K562 (cell line): Measurements from ENCODE around the gene MAML1. TPM values are rescaled to one million over a fixed set of nuclear protein-coding genes. Genes with fewer than 3 reads are reported as not detected.

Experiments
- ARID3A ChIP-seq: IDR thresholded peaks from 2 replicates; pipeline ENCODE4 v1.6.1; 2012; ENCODE audit warnings: low read depth, low read length, improper control_type of control experiment, borderline replicate concordance
- CEBPG ChIP-seq, 3 experiments: fragments of 200-800 bp in 1 of 3; sonication (Bioruptor generic) in 1 of 3; sonication (generic) in 1 of 3; formaldehyde crosslinking in 1 of 3; IDR thresholded peaks in 2 of 3; conservative IDR thresholded peaks in 1 of 3; 2 replicates each; pipeline versions ENCODE4 v1.6.1 to v1.8.0; 2016 to 2022; ENCODE audit warnings: missing compliant biosample characterization in 2 of 3, missing genetic modification characterization in 2 of 3, mild to moderate bottlenecking in 1 of 3, missing genetic modification reagents in 1 of 3
- DPF2 ChIP-seq: fragments of 450-650 bp; IDR thresholded peaks from 2 replicates; pipeline ENCODE4 v1.6.1; 2016
- E2F3 ChIP-seq: fragments of 250-450 bp; sonication (Bioruptor Pico); IDR thresholded peaks from 2 replicates; pipeline ENCODE4 v1.4.0; 2020; ENCODE audit warnings: mild to moderate bottlenecking
- EGR1 ChIP-seq: fragments of 450-650 bp; conservative IDR thresholded peaks from 2 replicates; pipeline ENCODE4 v1.6.1; 2017; ENCODE audit warnings: mild to moderate bottlenecking
- FOSL1 ChIP-seq: fragments of 200-800 bp; sonication (Bioruptor generic); conservative IDR thresholded peaks from 2 replicates; pipeline ENCODE4 v1.6.1; 2016; ENCODE audit warnings: missing genetic modification characterization, missing compliant biosample characterization
- HCFC1 ChIP-seq: IDR thresholded peaks from 2 replicates; pipeline ENCODE4 v1.6.1; 2012; ENCODE audit warnings: low read depth, low read length, improper control_type of control experiment
- HMG20B ChIP-seq: fragments of 250-450 bp; sonication (Bioruptor Pico); IDR thresholded peaks from 2 replicates; pipeline ENCODE4 v1.5.0; 2021; ENCODE audit warnings: mild to moderate bottlenecking
- IRF2 ChIP-seq: sonication (generic); formaldehyde crosslinking; IDR thresholded peaks from 2 replicates; pipeline ENCODE4 v1.8.1; 2022; ENCODE audit warnings: mild to moderate bottlenecking, missing genetic modification reagents
- NR2C1 ChIP-seq, 2 experiments: fragments of 450-650 bp; IDR thresholded peaks; 2 replicates each; pipeline ENCODE4 v1.6.1; 2017; ENCODE audit warnings: mild to moderate bottlenecking in 2 of 2, antibody characterized with exemption in 1 of 2, inconsistent platforms in 1 of 2, missing compliant biosample characterization in 1 of 2, missing genetic modification characterization in 1 of 2
- PML ChIP-seq: IDR thresholded peaks from 2 replicates; pipeline ENCODE4 v1.6.1; 2012; ENCODE audit warnings: low read length, inconsistent platforms
- POLR2AphosphoS2 ChIP-seq: IDR thresholded peaks from 2 replicates; pipeline ENCODE4 v1.6.1; 2012; ENCODE audit warnings: low read length, improper control_type of control experiment
- POLR2B ChIP-seq: fragments of 450-650 bp; IDR thresholded peaks from 2 replicates; pipeline ENCODE4 v1.6.1; 2018; ENCODE audit warnings: low read depth; ENCODE audit not compliant: partially characterized antibody
- SREBF2 ChIP-seq: sonication (generic); formaldehyde crosslinking; IDR thresholded peaks from 2 replicates; pipeline ENCODE4 v1.4.0; 2020; ENCODE audit warnings: mild to moderate bottlenecking, missing genetic modification reagents
- SUPT5H ChIP-seq: fragments of 450-650 bp; IDR thresholded peaks from 2 replicates; pipeline ENCODE4 v1.6.1; 2016
- TCF7 ChIP-seq: sonication (generic); IDR thresholded peaks from 2 replicates; pipeline ENCODE4 v1.6.1; 2016; ENCODE audit warnings: antibody characterized with exemption, borderline replicate concordance
- ZBTB33 ChIP-seq: sonication (generic); formaldehyde crosslinking; IDR thresholded peaks from 2 replicates; pipeline ENCODE4 v1.8.1; 2023; ENCODE audit warnings: mild to moderate bottlenecking, missing genetic modification reagents
- ZKSCAN3 ChIP-seq: fragments of 250-450 bp; sonication (Bioruptor Pico); IDR thresholded peaks from 2 replicates; pipeline ENCODE4 v1.4.0; 2020
- ZNF212 ChIP-seq: fragments of 450-650 bp; formaldehyde crosslinking; IDR thresholded peaks from 2 replicates; pipeline ENCODE4 v1.4.0; 2020; ENCODE audit warnings: mild to moderate bottlenecking
- ZNF217 ChIP-seq: sonication (generic); formaldehyde crosslinking; IDR thresholded peaks from 2 replicates; pipeline ENCODE4 v1.8.0; 2022; ENCODE audit warnings: mild to moderate bottlenecking, missing genetic modification reagents
- ZNF3 ChIP-seq: fragments of 250-450 bp; sonication (Bioruptor Pico); IDR thresholded peaks from 2 replicates; pipeline ENCODE4 v1.5.0; 2021; ENCODE audit warnings: mild to moderate bottlenecking, moderate library complexity
- ZNF384 ChIP-seq: IDR thresholded peaks from 2 replicates; pipeline ENCODE4 v1.6.1; 2012; ENCODE audit warnings: low read depth, low read length, improper control_type of control experiment
- ZNF76 ChIP-seq: fragments of 250-450 bp; sonication (Bioruptor Pico); IDR thresholded peaks from 2 replicates; pipeline ENCODE4 v1.4.0; 2020; ENCODE audit warnings: mild to moderate bottlenecking, moderate library complexity, borderline replicate concordance
- polyA plus RNA-seq, 8 experiments: library from polyadenylated mRNA; depleted of rRNA in 4 of 8; stranded (reverse) in 5 of 8; unstranded in 3 of 8; fragments of >200 nt; fragmentation: Nextera tagmentation in 2 of 8; fragmentation: Illumina TruSeq in 1 of 8; extraction: Ambion mirVana in 2 of 8; extraction: Trizol in 1 of 8; gene quantifications; 2 replicates each; pipeline versions ENCODE4 v1.2.1 to v1.2.3, GENCODE V29; 2011 to 2014; ENCODE audit warnings: inconsistent platforms in 1 of 8, missing spikeins in 1 of 8
- total RNA-seq, 7 experiments: library from RNA; depleted of rRNA in 6 of 7; stranded (reverse); fragments of >200 nt in 6 of 7; fragmentation: Illumina TruSeq in 2 of 7; extraction: Trizol in 2 of 7; gene quantifications; 2 replicates each; pipeline versions ENCODE4 v1.2.1 to v1.2.3, GENCODE V29; 2011 to 2021; ENCODE audit warnings: low replicate concordance in 1 of 7

Gene MAML1
- total and polyA plus RNA-seq, 9 of the 15 experiments (the other 6 are each of a cell fraction or from before 2014, with no cell fraction given), result 0.32 to 18.4 (median 7.0) TPM

GRCh38 chr5:179731791-179732411 lies 721 bp upstream of the MAML1 start (continued):
- TF ChIP-seq CEBPG (CRISPR knock-in tag; IDR thresholded peaks at IDR 0.05) (no peak), CEBPG (tag; conservative IDR thresholded peaks at IDR 0.05 in 1 of 2, IDR thresholded peaks at IDR 0.05 in 1 of 2) (peak; percentile 28 to 34; a peak in 1 of 4 replicates), EGR1 (peak; percentile 62), SREBF2 (CRISPR knock-in tag) (no peak), ZNF217 (CRISPR knock-in tag) (no peak), IRF2 (CRISPR knock-in tag) (no peak), ZBTB33 (CRISPR knock-in tag) (peak; percentile 23; the same call in 1 of the 2 replicates), DPF2 (0 out of 2 replicates have a peak, but pooled peaks have one; percentile 10), FOSL1 (tag) (0 out of 2 replicates have a peak, but pooled peaks have one; percentile 19), SUPT5H (peak; percentile 58; the same call in 1 of the 2 replicates), ZNF212 (CRISPR knock-in tag) (no peak), E2F3 (CRISPR knock-in tag) (no peak), POLR2AphosphoS2 (peak; percentile 54; the same call in 1 of the 2 replicates), ARID3A (no peak), ZKSCAN3 (no peak), ZNF76 (CRISPR knock-in tag) (no peak), TCF7 (no peak), ZNF384 (0 out of 2 replicates have a peak, but pooled peaks have one; percentile 11), HCFC1 (no peak), ZNF3 (CRISPR knock-in tag) (no peak), HMG20B (no peak), POLR2B (peak; percentile 57), PML (peak; percentile 25; the same call in 1 of the 2 replicates), NR2C1 (IDR thresholded peaks at IDR 0.05) (peak; percentile 27; the same call in 1 of the 2 replicates), NR2C1 (tag; IDR thresholded peaks at IDR 0.05) (no peak)
